Right lobe of liver (tissue), 6 donors: Measurements from ENCODE around the gene IL17D. TPM values are rescaled to one million over a fixed set of nuclear protein-coding genes. Genes with fewer than 3 reads are reported as not detected.
"Not testable (repeated sequence)": the region's sequence is repeated elsewhere in the genome, so short reads cannot be mapped to it uniquely, and the experiment has no call there.

Experiments
- ATAC-seq, 4 donors: fragments of 200-7000 bp; cut with Tn5 transposase; one replicate each; pipeline ENCODE4 v1.9.1; 2020; ENCODE audit warnings: mild to moderate bottlenecking in 4 of 4, moderate library complexity in 4 of 4
- DNase-seq, 3 donors: peaks; one replicate each; pipeline ENCODE4 v3.0.0-alpha.2; 2020
- H3K27ac ChIP-seq, 3 donors: fragments of 200-600 bp; one replicate each; pipeline ENCODE4 v1.8.0; 2022
- H3K27me3 ChIP-seq, 2 donors: fragments of 200-600 bp; one replicate each; pipeline ENCODE4 v1.8.0; 2022
- H3K36me3 ChIP-seq, 4 donors: fragments of 200-600 bp; sonication (generic) in 1 of 4; one replicate each; pipeline versions ENCODE4 v1.5.1 to v1.8.0; 2017 to 2022; ENCODE audit warnings: control low read depth in 1 of 4
- H3K4me1 ChIP-seq, 4 donors: fragments of 200-600 bp; sonication (generic) in 1 of 4; one replicate each; pipeline versions ENCODE4 v1.5.1 to v1.8.0; 2017 to 2022; ENCODE audit warnings: control low read depth in 1 of 4
- H3K4me3 ChIP-seq, 3 donors: fragments of 200-600 bp; one replicate each; pipeline ENCODE4 v1.8.0; 2022
- H3K9me3 ChIP-seq, 4 donors: fragments of 200-600 bp; sonication (generic) in 1 of 4; one replicate each; pipeline versions ENCODE4 v1.5.1 to v1.8.0; 2017 to 2022; ENCODE audit warnings: control low read depth in 1 of 4
- CTCF ChIP-seq, 4 donors: fragments of 200-600 bp in 3 of 4; fragments of 450-650 bp in 1 of 4; IDR thresholded peaks; one replicate each; pipeline versions ENCODE4 v1.5.1 to v1.8.0; 2016 to 2022; ENCODE audit warnings: antibody characterized with exemption in 4 of 4, mild to moderate bottlenecking in 2 of 4
- POLR2A ChIP-seq: fragments of 450-650 bp; IDR thresholded peaks from one replicate; pipeline ENCODE4 v1.6.1; 2017; ENCODE audit warnings: antibody characterized with exemption, mild to moderate bottlenecking
- WGBS: methylation state at CpG from one replicate; pipeline ENCODE4 v1.1.6; 2018; ENCODE audit warnings: low coverage, low lambda C conversion rate; ENCODE audit not compliant: insufficient coverage; ENCODE audit errors: missing lambda C conversion rate; 5-methylcytosine and 5-hydroxymethylcytosine counted together
- intact Hi-C, 2 donors: fragments of 100-400 bp; cut with DNase I; formaldehyde crosslinking; loops; one replicate each; pipeline versions ENCODE4 v1.11.2 to v1.14.1; 2022
- total RNA-seq, 6 experiments: library from RNA; depleted of rRNA in 2 of 6; stranded (reverse); fragments of >200 nt in 2 of 6; fragmentation: NEBNext Ultra II Directional in 3 of 6; extraction: Animal tissue kit (Norgen Biotek cat#: 25700) in 3 of 6; gene quantifications; one replicate each; pipeline versions ENCODE4 v1.1.0 to v1.2.4, GENCODE V29; 2016 to 2023
- donor health status: DM: no; HTN: yes; CAD: no.
- donor health status: DM: no; HTN: no; CAD: no.
- donor health status: DM: no; HTN: no; CAD: no.
- donor health status: DM: no; HTN: yes; CAD: no.
- donor health status: DM: no; HTN: yes; CAD: no.

IL17D gene
- total RNA-seq, 6 experiments from 2014 or later = 0.19 to 0.64 (median 0.42) TPM; not detected in 3

GRCh38 chr13:20673715-20674114 lies 29.8 kb upstream of the IL17D start:
- Histone ChIP-seq H3K27ac (no peak overlapping the region), H3K9me3 (no peaks in the 10 kb centered on the region), H3K36me3 (peaks cover 0 to 6% (median 0%) of the 10 kb centered on the region in 4 donors), H3K4me3 (no peak overlapping the region), H3K4me1 (no peaks in the 10 kb centered on the region), H3K27me3 (no peaks in the 10 kb centered on the region)
- ATAC-seq = no peak
- 85% methylated on average over 5 of the region's 5 CpGs for WGBS
- no peak for DNase-seq
- TF ChIP-seq CTCF (IDR thresholded peaks at IDR 0.05) = no peak
- TF ChIP-seq POLR2A = no peak
- intact Hi-C loops = no loop called here

GRCh38 chr13:20676213-20676612 lies 27.3 kb upstream of the IL17D start:
- no peak for TF ChIP-seq POLR2A
- TF ChIP-seq CTCF (IDR thresholded peaks at IDR 0.05) = no peak
- H3K4me1 ChIP-seq = peaks cover 0 to 3% (median 0%) of the 10 kb centered on the region in 4 donors
- intact Hi-C loops = no loop called here
- 96% methylated on average over 2 of the region's 2 CpGs for WGBS
- H3K9me3 ChIP-seq = no peaks in the 10 kb centered on the region
- H3K27me3 ChIP-seq = no peaks in the 10 kb centered on the region
- no peak for ATAC-seq
- no peak for DNase-seq
- no peak overlapping the region for H3K4me3 ChIP-seq
- no peak overlapping the region for H3K27ac ChIP-seq
- peaks cover 0 to 6% (median 0%) of the 10 kb centered on the region in 4 donors for H3K36me3 ChIP-seq

- H3K4me1 ChIP-seq, intact Hi-C loops, ATAC-seq, H3K4me3 ChIP-seq, H3K9me3 ChIP-seq, DNase-seq, H3K36me3 ChIP-seq, H3K27me3 ChIP-seq, H3K27ac ChIP-seq: not testable (repeated sequence)
- WGBS = 87% methylated on average over 7 of the region's 7 CpGs
Observed at GRCh38 chr13:20678606-20679005, 24.9 kb upstream of the IL17D start.

GRCh38 chr13:20679879-20680278 lies 23.6 kb upstream of the IL17D start:
- Histone ChIP-seq H3K4me1 (peaks cover 0 to 3% (median 0%) of the 10 kb centered on the region in 4 donors), H3K4me3 (no peak overlapping the region), H3K9me3 (no peaks in the 10 kb centered on the region), H3K27ac (no peak overlapping the region), H3K36me3 (peaks cover 0 to 6% (median 0%) of the 10 kb centered on the region in 4 donors), H3K27me3 (no peaks in the 10 kb centered on the region)
- whole genome bisulfite sequencing = 56% methylated on average over 3 of the region's 3 CpGs
- no peak for TF ChIP-seq POLR2A
- no peak for TF ChIP-seq CTCF (IDR thresholded peaks at IDR 0.05)
- ATAC-seq (no peak), DNase-seq (no peak)
- intact Hi-C loops = no loop called here

GRCh38 chr13:20680416-20681080 lies 23.0 kb upstream of the IL17D start:
- Histone ChIP-seq H3K4me1 (peaks cover 0 to 3% (median 0%) of the 10 kb centered on the region in 4 donors), H3K27ac (no peak overlapping the region), H3K9me3 (no peaks in the 10 kb centered on the region), H3K27me3 (no peaks in the 10 kb centered on the region), H3K4me3 (no peak overlapping the region), H3K36me3 (peaks cover 0 to 1% (median 0%) of the 10 kb centered on the region in 4 donors)
- intact Hi-C loops = no loop called here
- 97% methylated on average over 7 of the region's 10 CpGs for WGBS
- DNase-seq = no peak
- ATAC-seq = no peak
- TF ChIP-seq CTCF (IDR thresholded peaks at IDR 0.05) (no peak), POLR2A (no peak)

GRCh38 chr13:20681481-20681880 lies 22.0 kb upstream of the IL17D start:
- ATAC-seq, intact Hi-C loops, H3K36me3 ChIP-seq, H3K27me3 ChIP-seq, H3K4me3 ChIP-seq, DNase-seq, H3K27ac ChIP-seq, H3K4me1 ChIP-seq, H3K9me3 ChIP-seq: not testable (repeated sequence)
- WGBS = 75% methylated on average over 5 of the region's 5 CpGs
